ENCODE measurements around the gene ZSCAN26.
A peak's percentile ranks its signal among the peaks of the same experiment; 100 is the strongest.

ZSCAN26 gene

DNA sequence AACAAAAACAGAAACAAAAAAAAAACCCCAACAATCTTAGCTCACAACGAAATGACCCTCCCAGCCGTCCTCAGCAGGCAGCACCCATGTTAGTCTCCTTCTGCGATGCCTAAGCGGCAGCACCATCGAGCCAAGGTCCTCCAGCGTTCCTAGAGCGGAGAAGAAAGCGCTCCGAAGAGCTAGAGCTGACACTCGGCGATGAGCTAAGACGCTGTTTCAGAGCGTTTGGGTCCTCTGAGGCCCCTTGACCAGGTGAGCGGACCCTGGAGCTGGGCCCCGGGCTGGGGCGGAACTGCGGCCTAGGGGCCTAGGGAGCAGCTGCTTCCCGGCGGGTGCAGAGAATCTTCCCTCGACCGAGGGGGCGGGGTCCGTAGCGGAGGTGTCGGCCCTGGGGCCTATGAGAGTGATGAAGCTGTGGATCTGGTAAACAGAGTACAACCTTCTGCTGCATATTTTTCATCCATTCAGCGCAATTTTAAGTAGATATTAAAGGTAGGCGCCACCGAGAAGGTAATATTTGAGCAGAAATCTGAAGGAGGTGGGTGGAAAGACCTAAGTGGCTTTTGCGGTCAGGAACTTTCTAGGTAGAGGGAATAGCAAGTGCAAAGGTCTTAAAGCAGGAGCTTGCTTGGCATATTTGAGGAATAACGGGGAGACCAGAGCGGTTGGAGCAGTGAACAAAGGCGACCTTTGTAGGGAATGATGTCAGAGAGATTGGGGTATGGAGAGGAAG, at the start of gene ZSCAN26:
ZSCAN26 (plus strand) TSS at position 182 of the 733 bp plus-strand sequence. CDS start 4,777 bp downstream, outside the sequence.
- peak; percentile 81 for DNase-seq (ENCODE audit: low read depth)

DNA sequence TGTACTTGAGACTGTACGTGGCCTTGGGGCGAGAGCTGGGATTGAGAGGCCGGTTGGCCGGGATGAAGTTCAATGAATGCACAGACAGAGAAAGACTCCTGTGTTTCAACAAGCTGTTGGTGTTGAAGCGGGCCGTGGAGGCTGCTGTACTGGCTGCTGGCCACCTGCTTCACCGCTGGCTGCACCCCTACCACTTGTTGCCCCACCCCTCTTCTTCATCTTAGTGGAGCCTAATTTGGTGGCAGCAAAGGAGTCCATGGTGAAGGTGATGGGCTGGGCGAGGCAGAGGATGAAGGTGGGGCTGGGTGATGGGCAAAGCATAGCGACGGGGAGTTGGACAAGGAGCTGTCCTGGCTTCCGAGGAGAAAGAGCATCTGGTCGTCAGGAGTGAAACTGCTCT, 49.1 kb upstream of the ZSCAN26 start:
- DNase-seq (ENCODE audit: low read depth), result no peak

DNA sequence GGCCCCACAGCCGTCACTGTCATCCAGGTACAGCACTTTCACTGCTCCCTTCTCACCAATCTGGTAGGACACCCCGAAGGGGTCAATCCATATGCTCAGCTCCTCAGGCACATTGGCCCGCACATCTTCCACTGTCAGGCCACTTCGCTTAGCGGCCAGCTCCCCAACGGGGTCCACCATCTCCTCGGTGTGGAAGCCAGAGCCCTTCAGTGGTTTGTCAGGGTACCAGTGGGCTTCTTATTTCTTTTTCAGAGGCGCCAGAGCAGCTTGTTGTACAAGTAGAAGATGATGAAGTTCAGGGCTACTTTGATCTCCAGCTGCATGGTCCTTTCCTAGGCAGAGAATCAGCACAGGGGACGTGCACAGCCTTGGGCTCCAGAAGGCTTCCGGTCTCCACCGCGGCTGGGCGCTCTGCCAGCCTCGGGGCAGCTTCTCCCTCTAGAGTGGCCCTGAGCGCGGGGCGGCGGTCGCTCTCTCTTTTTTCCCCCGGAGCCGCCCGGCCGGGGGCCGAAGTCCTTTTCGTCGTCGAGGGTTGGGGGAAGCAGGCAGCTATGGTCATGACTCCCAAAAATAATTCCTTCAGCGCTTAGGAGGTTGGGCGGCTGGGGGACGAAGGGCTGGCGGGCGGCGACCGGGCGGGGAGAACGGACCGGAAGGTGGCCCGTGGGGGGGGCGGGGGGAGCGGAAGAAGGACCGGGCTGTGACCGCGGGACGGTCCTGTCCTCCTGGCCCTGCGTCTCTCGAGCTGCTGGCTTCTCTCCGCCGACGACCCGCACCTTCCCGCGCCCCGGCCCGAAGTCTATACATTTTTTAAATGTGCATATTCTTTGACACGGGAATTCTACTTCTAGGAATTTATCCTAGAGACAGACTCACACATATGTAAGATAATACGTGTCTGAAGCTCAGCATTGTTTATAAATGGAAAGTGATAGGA, 48.4 kb upstream of the ZSCAN26 start:
- peak; percentile 34 for DNase-seq (ENCODE audit: low read depth)

GRCh38 chr6:28220257-28221133, 46.4 kb upstream of the ZSCAN26 start:
- DNase-seq (ENCODE audit: low read depth), result no peak

DNA sequence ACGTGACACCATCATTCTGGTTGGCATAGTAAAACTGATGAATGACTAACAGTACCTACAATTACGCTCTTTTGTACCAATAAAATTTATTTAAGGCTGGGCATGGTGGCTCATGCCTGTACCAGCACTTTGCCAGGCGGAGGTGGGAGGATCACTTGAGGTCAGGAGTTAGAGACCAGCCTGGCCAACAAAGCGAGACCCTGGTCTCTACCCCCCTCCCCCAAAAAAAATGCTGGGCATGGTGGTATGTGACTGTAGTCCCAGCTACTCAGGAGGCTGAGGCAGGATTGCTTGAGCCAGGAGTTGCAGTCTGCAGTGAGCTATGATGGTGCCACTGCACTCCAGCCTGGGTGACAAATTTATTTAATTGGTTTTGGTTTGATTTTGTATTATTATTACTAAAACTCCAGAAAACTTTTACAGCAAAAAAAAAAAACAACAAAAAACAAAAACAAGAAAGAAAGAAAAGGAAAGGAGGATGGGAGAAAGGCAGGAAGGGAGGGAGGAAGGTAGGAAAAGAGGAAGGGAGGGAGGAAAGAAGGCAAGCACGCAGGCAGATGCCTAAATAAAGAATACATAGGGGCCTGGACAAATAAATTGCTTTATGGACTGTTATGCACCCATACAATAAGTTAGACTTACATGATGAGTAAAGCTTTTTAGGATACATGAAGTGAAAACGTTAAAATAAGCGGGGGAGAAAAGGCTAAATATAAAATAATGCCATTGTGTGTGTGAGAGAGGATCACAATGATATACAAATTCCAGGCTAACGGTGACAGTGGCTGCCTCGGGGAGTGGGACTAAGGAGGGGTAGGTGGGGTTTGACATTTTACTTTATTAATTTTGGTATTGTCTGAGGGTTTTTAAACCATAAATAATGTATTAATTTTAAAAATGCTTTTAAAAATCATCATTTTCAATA, 42.5 kb upstream of the ZSCAN26 start:
- DNase-seq (ENCODE audit: low read depth), result no peak

DNA sequence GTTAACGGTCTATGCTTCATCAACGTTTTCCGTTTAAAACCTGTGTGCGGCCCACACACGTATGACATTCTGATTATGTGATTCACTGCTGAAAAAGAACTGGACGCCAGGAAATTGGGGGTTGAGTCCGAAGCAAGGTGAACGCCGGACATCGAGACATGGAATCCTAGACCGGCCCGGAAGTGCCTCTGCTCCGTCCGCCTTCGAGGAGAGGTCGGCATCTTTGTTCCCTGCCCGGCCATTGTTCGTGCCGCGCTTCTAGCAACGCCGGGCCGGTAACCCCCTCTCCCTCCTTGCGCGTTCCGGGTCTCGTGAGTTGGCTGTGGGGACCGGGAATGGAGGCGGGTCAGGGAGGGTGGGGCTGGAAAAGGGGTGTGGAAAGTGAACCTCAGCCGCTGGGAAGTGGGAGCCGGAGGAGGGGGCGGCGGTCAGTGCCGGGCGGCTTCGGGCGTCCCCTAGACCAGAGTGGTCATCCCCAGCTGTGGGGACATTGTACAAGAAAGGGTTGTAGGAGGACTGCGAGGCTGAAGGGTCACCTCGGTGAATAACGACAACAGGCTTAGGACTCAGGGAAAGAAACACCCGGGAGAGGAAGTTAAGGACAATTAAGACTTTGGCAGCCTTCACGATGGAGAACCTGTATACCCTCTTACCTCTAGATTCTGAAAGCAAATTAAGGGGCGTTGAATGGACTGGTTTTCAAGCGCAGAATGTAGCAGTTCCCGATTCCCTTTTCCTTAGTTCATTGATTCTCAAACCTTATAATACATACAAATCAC, 41.7 kb upstream of the ZSCAN26 start, which contains the start of gene ZSCAN9:
ZSCAN9 (plus strand) TSS at position 220 of the 779 bp plus-strand sequence. CDS start 1,810 bp downstream, outside the sequence.
- DNase-seq (ENCODE audit: low read depth), result peak; percentile 45

GRCh38 chr6:28226460-28226859, 40.5 kb upstream of the ZSCAN26 start:
- DNase-seq (ENCODE audit: low read depth), result no peak

DNA sequence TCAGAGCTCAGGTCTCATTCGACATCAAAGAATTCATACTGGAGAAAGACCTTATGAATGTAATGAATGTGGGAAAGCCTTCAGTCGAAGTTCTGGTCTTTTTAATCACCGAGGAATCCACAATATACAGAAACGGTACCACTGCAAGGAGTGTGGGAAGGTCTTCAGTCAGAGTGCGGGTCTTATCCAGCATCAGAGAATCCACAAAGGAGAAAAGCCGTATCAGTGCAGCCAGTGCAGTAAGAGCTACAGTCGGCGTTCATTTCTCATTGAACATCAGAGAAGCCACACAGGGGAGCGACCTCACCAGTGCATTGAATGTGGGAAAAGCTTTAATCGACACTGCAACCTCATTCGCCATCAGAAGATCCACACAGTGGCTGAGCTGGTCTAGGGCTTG, 34.2 kb upstream of the ZSCAN26 start:
- no peak for DNase-seq (ENCODE audit: low read depth)

- DNase-seq (ENCODE audit: low read depth), result no peak
Observed at GRCh38 chr6:28235912-28236452, 31.0 kb upstream of the ZSCAN26 start.

- no peak for DNase-seq (ENCODE audit: low read depth)
Observed at GRCh38 chr6:28239636-28240035, 27.3 kb upstream of the ZSCAN26 start.

- DNase-seq (ENCODE audit: low read depth), result no peak
Observed at GRCh38 chr6:28240471-28240870, 26.5 kb upstream of the ZSCAN26 start.

DNA sequence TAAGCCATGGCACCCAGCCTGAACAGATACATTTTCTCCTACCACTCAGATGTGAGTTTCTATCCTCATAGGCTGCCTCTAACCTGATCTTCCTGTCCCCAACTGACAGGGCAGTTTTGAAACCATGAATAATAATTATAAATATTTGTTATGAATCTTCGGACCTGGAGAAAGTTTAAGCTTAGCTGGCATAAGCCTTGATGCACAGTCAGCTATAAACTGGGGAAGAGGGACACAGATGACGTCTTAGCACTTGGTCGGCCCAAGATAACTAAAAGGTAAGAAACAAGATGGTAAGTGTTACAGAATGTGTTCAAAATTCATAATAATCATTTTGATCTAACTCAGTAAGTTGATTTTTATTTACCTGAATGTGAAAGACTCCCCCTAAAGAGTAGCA, 23.0 kb upstream of the ZSCAN26 start:
- no peak for DNase-seq (ENCODE audit: low read depth)

- no peak for DNase-seq (ENCODE audit: low read depth)
Observed at GRCh38 chr6:28245206-28245941, 21.6 kb upstream of the ZSCAN26 start.

GRCh38 chr6:28248916-28249315, 18.0 kb upstream of the ZSCAN26 start:
- no peak for DNase-seq (ENCODE audit: low read depth)

- DNase-seq (ENCODE audit: low read depth), result no peak
Observed at GRCh38 chr6:28250747-28251146, 16.2 kb upstream of the ZSCAN26 start.

- DNase-seq (ENCODE audit: low read depth), result peak; percentile 27
Observed at GRCh38 chr6:28251661-28252008, 15.3 kb upstream of the ZSCAN26 start.

DNA sequence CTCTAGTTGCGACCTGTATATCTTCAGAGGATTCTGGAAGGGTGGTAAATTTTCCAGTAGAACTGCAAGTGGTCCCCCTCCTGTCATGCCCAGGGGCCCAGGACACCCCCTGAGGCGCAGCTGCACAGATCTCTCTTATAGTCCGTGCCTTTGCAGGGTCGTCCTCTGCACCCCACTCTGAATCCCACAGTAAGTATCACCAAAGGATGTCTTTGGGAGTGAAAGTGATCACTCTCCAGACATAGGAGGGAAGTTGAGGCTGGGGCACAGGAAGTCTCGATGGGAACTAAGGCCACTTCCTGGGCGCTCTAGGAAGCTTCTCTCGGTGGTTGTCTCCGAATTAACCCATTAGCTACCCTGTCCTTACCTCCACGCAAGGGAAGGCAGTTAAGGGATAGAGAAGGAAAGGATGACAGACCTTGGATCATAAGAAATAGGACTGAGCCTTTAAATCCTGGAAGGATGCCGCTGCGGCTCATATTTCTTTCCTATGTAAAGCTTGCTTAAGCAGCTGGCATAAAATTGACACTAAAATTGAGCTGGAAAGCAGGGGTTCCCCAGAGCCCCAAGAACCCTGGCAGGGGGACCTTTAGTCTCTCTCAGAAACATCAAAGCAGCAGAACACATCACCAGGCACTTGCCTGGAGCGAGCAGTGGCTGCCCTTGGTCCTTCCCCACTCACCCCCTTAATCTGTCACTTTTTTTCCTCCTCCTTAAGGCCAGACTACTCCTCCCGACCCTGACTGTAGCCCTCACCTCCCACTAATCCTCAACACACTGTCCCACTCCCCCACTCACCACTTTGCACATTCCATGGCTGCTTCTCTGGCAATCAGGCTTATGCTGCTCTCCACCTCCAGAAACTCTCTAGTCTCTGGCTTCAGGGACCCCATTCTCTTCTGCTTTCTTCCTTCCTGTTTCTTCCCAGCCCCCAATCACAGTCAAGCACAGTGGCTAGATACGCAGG, 14.7 kb upstream of the ZSCAN26 start, which contains the start of gene ZKSCAN4:
ZKSCAN4 (minus strand) TSS at position 261 of the 967 bp plus-strand sequence. CDS start 289 bp downstream, outside the sequence.
- peak; percentile 67 for DNase-seq (ENCODE audit: low read depth)

GRCh38 chr6:28254121-28254519, 12.8 kb upstream of the ZSCAN26 start:
- DNase-seq (ENCODE audit: low read depth), result no peak
